K562 (cell line): Measurements from ENCODE around the gene CDCP1. TPM values are rescaled to one million over a fixed set of nuclear protein-coding genes. Genes with fewer than 3 reads are reported as not detected.

Experiments
- CAMTA2 ChIP-seq: fragments of 250-450 bp; sonication (Bioruptor Pico); conservative IDR thresholded peaks from 2 replicates; pipeline ENCODE4 v1.5.1; 2022
- CBX5 ChIP-seq: IDR thresholded peaks from 2 replicates; pipeline ENCODE4 v1.6.1; 2014; ENCODE audit warnings: low read depth, borderline replicate concordance
- CBX8 ChIP-seq: fragments of 200-600 bp; sonication (generic); IDR thresholded peaks from 2 replicates; pipeline ENCODE4 v1.6.1; 2012; ENCODE audit warnings: borderline replicate concordance, mixed run types, low read depth, mild to moderate bottlenecking, moderate library complexity, mixed read lengths, low read length, control low read depth, inconsistent platforms; ENCODE audit not compliant: poor library complexity, severe bottlenecking; ENCODE audit errors: extremely low read depth
- CHD4 ChIP-seq: fragments of 200-600 bp; sonication (generic); IDR thresholded peaks from 3 replicates; pipeline ENCODE4 v1.6.1; 2012; ENCODE audit warnings: low read depth, mild to moderate bottlenecking, mixed read lengths, low read length, inconsistent platforms; ENCODE audit not compliant: insufficient read depth, insufficient replicate concordance, poor library complexity, severe bottlenecking
- DACH1 ChIP-seq: fragments of 450-650 bp; IDR thresholded peaks from 2 replicates; pipeline ENCODE4 v1.6.1; 2018; ENCODE audit not compliant: partially characterized antibody
- ETS1 ChIP-seq: conservative IDR thresholded peaks from 2 replicates; pipeline ENCODE4 v1.6.1; 2011; ENCODE audit warnings: low read depth, mild to moderate bottlenecking, low read length; ENCODE audit not compliant: control insufficient read depth
- HES1 ChIP-seq: fragments of 450-650 bp; IDR thresholded peaks from 2 replicates; pipeline ENCODE4 v1.6.1; 2016; ENCODE audit warnings: low read depth, mild to moderate bottlenecking, moderate library complexity
- HNRNPH1 ChIP-seq: fragments of 200-400 bp; formaldehyde crosslinking; optimal IDR thresholded peaks from 2 replicates; pipeline ENCODE3; 2017; ENCODE audit warnings: low read depth, mild to moderate bottlenecking, low read length, moderate library complexity
- KLF6 ChIP-seq: fragments of 250-450 bp; sonication (Bioruptor Pico); IDR thresholded peaks from 2 replicates; pipeline ENCODE4 v1.4.0; 2020; ENCODE audit warnings: mild to moderate bottlenecking, moderate library complexity, borderline replicate concordance
- MAFK ChIP-seq: IDR thresholded peaks from 2 replicates; pipeline ENCODE4 v1.6.1; 2011; ENCODE audit warnings: low read length, improper control_type of control experiment
- NR4A1 ChIP-seq, 2 experiments: fragments of 250-450 bp in 1 of 2; fragments of 450-650 bp in 1 of 2; sonication (Bioruptor Pico) in 1 of 2; IDR thresholded peaks; 2 replicates each; pipeline versions ENCODE4 v1.4.0 to v1.6.1; 2016 to 2020; ENCODE audit warnings: mild to moderate bottlenecking in 2 of 2, missing compliant biosample characterization in 1 of 2, missing genetic modification characterization in 1 of 2, moderate library complexity in 1 of 2
- RB1 ChIP-seq: fragments of 450-650 bp; IDR thresholded peaks from 2 replicates; pipeline ENCODE4 v1.6.1; 2017; ENCODE audit warnings: low read depth, mild to moderate bottlenecking
- RCOR1 ChIP-seq, 2 experiments: IDR thresholded peaks; 2 replicates each; pipeline ENCODE4 v1.6.1; 2012; ENCODE audit warnings: low read depth in 2 of 2, low read length in 2 of 2, borderline replicate concordance in 1 of 2, improper control_type of control experiment in 1 of 2
- RNF219 ChIP-seq: fragments of 250-450 bp; sonication (Bioruptor Pico); IDR thresholded peaks from 2 replicates; pipeline ENCODE4 v1.5.0; 2022; ENCODE audit warnings: mild to moderate bottlenecking
- SMARCA5 ChIP-seq: fragments of 450-650 bp; IDR thresholded peaks from 2 replicates; pipeline ENCODE4 v1.6.1; 2016
- SNIP1 ChIP-seq: fragments of 450-650 bp; IDR thresholded peaks from 2 replicates; pipeline ENCODE4 v1.7.1; 2017; ENCODE audit warnings: low read depth, mild to moderate bottlenecking
- SPI1 ChIP-seq: IDR thresholded peaks from 2 replicates; pipeline ENCODE4 v1.6.1; 2011; ENCODE audit warnings: low read depth, low read length, control low read depth, borderline replicate concordance
- WHSC1 ChIP-seq: IDR thresholded peaks from one replicate; pipeline ENCODE4 v1.6.1; 2012; ENCODE audit warnings: low read length, control low read depth, inconsistent platforms
- ZNF121 ChIP-seq: sonication (generic); formaldehyde crosslinking; conservative IDR thresholded peaks from 2 replicates; pipeline ENCODE4 v1.8.0; 2022; ENCODE audit warnings: missing genetic modification reagents
- ZNF184 ChIP-seq: sonication (generic); formaldehyde crosslinking; IDR thresholded peaks from 2 replicates; pipeline ENCODE4 v1.5.0; 2020; ENCODE audit warnings: missing genetic modification reagents
- ZNF253 ChIP-seq: fragments of 250-450 bp; sonication (Bioruptor Pico); conservative IDR thresholded peaks from 2 replicates; pipeline ENCODE4 v1.6.1; 2021; ENCODE audit warnings: mild to moderate bottlenecking
- ZNF766 ChIP-seq: fragments of 200-800 bp; sonication (Bioruptor generic); conservative IDR thresholded peaks from 2 replicates; pipeline ENCODE4 v1.6.1; 2016; ENCODE audit warnings: missing genetic modification characterization, missing compliant biosample characterization
- polyA plus RNA-seq, 8 experiments: library from polyadenylated mRNA; depleted of rRNA in 4 of 8; stranded (reverse) in 5 of 8; unstranded in 3 of 8; fragments of >200 nt; fragmentation: Nextera tagmentation in 2 of 8; fragmentation: Illumina TruSeq in 1 of 8; extraction: Ambion mirVana in 2 of 8; extraction: Trizol in 1 of 8; gene quantifications; 2 replicates each; pipeline versions ENCODE4 v1.2.1 to v1.2.3, GENCODE V29; 2011 to 2014; ENCODE audit warnings: inconsistent platforms in 1 of 8, missing spikeins in 1 of 8
- total RNA-seq, 7 experiments: library from RNA; depleted of rRNA in 6 of 7; stranded (reverse); fragments of >200 nt in 6 of 7; fragmentation: Illumina TruSeq in 2 of 7; extraction: Trizol in 2 of 7; gene quantifications; 2 replicates each; pipeline versions ENCODE4 v1.2.1 to v1.2.3, GENCODE V29; 2011 to 2021; ENCODE audit warnings: low replicate concordance in 1 of 7
- TF ChIP-seq, protein P1 (sequence below): fragments of 450-650 bp; IDR thresholded peaks from 2 replicates; pipeline ENCODE4 v1.7.0; 2016; ENCODE audit warnings: borderline replicate concordance

Gene CDCP1
- total and polyA plus RNA-seq, 9 of the 15 experiments (the other 6 are each of a cell fraction or from before 2014, with no cell fraction given) = 3.9 to 16.4 (median 5.2) TPM

DNA sequence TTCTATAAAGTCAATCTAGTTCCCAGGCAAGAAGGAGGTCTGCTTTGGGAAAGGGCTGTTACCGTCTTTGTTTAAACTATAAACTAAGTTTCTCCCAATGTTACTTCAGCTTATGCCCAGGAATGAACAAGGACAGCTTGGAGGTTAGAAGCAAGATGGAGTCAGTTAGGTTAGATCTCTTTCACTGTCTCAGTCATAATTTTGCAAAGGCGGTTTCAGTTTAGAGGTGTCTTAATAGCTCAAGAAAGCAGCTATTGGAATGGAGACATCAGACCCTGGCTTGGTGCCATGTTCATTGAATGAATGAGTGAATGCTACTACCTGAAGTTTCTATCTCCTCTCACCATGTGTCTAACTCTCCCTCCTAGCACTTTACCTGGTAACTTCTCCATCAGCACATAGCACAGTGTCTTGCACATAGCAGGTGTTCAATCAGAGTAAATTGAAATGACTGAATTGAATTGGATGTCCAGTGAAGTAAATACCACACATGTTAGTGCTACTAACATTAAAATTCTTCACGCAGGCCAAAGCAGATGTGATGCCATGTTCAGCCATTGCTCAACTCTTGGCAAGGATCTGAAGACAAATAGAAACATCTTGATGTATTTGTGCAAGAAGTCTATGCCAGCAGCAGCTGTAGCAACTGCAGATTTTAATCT is 91.9 kb downstream of the CDCP1 start (continued):
- TF ChIP-seq ETS1 = no peak
- no peak for TF ChIP-seq CAMTA2 (CRISPR knock-in tag)
- TF ChIP-seq ZNF121 (CRISPR knock-in tag) = no peak
- no peak for TF ChIP-seq HNRNPH1
- TF ChIP-seq SMARCA5 = no peak
- TF ChIP-seq KLF6 (CRISPR knock-in tag) = peak; percentile 97
- no peak for TF ChIP-seq RCOR1 (IDR thresholded peaks at IDR 0.05; ENCODE audit: borderline replicate concordance in 1 of 2, low read depth in 2 of 2, low read length in 2 of 2)
- TF ChIP-seq RNF219 = peak; percentile 84
- TF ChIP-seq ZNF184 = no peak
- no peak for TF ChIP-seq CBX8
- TF ChIP-seq SNIP1 = no peak
- TF ChIP-seq ZNF766 (CRISPR knock-in tag) = peak; percentile 72
- no peak for TF ChIP-seq MAFK
- peak; percentile 95 for TF ChIP-seq NR4A1 (CRISPR knock-in tag; IDR thresholded peaks at IDR 0.05)
- peak; percentile 99 for TF ChIP-seq NR4A1 (tag; IDR thresholded peaks at IDR 0.05)
- no peak for TF ChIP-seq SPI1
- TF ChIP-seq RB1 = no peak
- peak; percentile 74; the same call in 1 of the 2 replicates for TF ChIP-seq ZNF253
- no peak for TF ChIP-seq CBX5
- no peak for TF ChIP-seq WHSC1
- TF ChIP-seq, protein P1, sequence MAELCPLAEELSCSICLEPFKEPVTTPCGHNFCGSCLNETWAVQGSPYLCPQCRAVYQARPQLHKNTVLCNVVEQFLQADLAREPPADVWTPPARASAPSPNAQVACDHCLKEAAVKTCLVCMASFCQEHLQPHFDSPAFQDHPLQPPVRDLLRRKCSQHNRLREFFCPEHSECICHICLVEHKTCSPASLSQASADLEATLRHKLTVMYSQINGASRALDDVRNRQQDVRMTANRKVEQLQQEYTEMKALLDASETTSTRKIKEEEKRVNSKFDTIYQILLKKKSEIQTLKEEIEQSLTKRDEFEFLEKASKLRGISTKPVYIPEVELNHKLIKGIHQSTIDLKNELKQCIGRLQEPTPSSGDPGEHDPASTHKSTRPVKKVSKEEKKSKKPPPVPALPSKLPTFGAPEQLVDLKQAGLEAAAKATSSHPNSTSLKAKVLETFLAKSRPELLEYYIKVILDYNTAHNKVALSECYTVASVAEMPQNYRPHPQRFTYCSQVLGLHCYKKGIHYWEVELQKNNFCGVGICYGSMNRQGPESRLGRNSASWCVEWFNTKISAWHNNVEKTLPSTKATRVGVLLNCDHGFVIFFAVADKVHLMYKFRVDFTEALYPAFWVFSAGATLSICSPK = no peak
- no peak for TF ChIP-seq HES1
- no peak for TF ChIP-seq CHD4
- no peak for TF ChIP-seq DACH1
